ENCODE measurements around the gene LRSAM1. TPM values are rescaled to one million over a fixed set of nuclear protein-coding genes. Genes with fewer than 3 reads are reported as not detected.

LRSAM1 gene
- total and polyA plus RNA-seq, 2 of the 8 experiments (the other 6 are each of a cell fraction or from before 2014, with no cell fraction given), result 9.7 to 18.3 TPM

DNA sequence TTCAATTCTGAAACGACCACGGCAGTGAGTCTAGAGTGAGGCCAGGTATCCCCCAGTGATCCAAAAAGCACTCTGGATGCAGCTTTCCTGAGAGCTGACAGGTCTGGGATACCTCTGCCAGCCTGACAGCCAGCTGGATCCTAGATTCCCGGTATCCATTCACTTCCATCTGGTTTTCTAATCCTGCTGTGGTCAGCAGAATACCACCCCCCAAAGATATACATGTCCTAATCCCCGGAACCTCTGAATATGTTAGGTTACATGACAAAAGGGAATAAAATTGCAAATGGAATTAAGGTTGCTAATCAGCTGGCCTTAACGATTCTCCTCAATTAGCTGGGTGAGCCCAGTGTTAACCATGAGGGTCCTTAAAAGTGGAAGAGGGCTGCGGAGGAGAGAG lies 28.5 kb upstream of the LRSAM1 start:
- FAIRE-seq, result no peak
- ChIA-PET CTCF (ENCODE audit: partially characterized antibody) (interaction anchor here (0.8 to 1.9 kb wide), 6 partner anchors 24 to 167 kb away, joined by 3 to 7 read pairs (median 3); partner anchors contain the start of gene SLC2A8), POLR2A (ENCODE audit: partially characterized antibody) (interaction anchor here (1.6 to 6.3 kb wide), 6 partner anchors 8 to 59 kb away, joined by 4 to 59 read pairs (median 10); partner anchors contain the start of genes LRSAM1, RPL12 and SLC2A8)
- no peak overlapping the region for H2BK20ac ChIP-seq (ENCODE audit: low read length)
- H2AFZ ChIP-seq (ENCODE audit: low read length), result no peak overlapping the region
- H3K4me3 ChIP-seq (ENCODE audit: extremely low read depth in 1 of 4, insufficient read depth in 2 of 4, low read depth in 3 of 4, low read length in 4 of 4), result peak overlapping the region; percentile 87 to 96 (median 94); a peak in 7 of 8 replicates
- WGBS, 2 experiments (ENCODE audit: extremely low coverage in 1 of 2, insufficient coverage in 1 of 2, insufficient read length in 1 of 2, insufficient replicate concordance in 2 of 2, low coverage in 1 of 2, low lambda C conversion rate in 2 of 2, missing lambda C conversion rate in 1 of 2), result 68% methylated on average over 6 of the region's 6 CpGs; no CpG with 5 or more reads in 1 of the 2 experiments
- no peak overlapping the region for H3K27ac ChIP-seq (ENCODE audit: low read depth, low read length)
- peaks cover 2 to 6% of the 10 kb centered on the region in 2 experiments for H4K20me1 ChIP-seq (replicated peaks in 1 of 2; ENCODE audit: control insufficient read depth in 1 of 2, insufficient read depth in 2 of 2, low read length in 2 of 2)
- H4K8ac ChIP-seq (ENCODE audit: extremely low read depth, insufficient read depth, low read length), result no peak overlapping the region
- H3K23ac ChIP-seq (ENCODE audit: insufficient read length), result no peak overlapping the region
- H3K27me3 ChIP-seq (replicated peaks in 1 of 4; ENCODE audit: control insufficient read depth in 3 of 4, extremely low read depth in 1 of 4, insufficient read depth in 3 of 4, low read length in 3 of 4), result no peaks in the 10 kb centered on the region
- H2AK5ac ChIP-seq (ENCODE audit: low read depth, low read length), result no peak overlapping the region
- no peak overlapping the region for H4K5ac ChIP-seq (ENCODE audit: insufficient read length, low read depth, low read length)
- no peaks in the 10 kb centered on the region for H3K36me3 ChIP-seq (ENCODE audit: control insufficient read depth in 2 of 4, insufficient read depth in 4 of 4, low read length in 3 of 4)
- H3K79me2 ChIP-seq (ENCODE audit: control insufficient read depth in 1 of 2, insufficient read depth in 2 of 2, low read length in 2 of 2), result peaks cover 7 to 39% of the 10 kb centered on the region in 2 experiments
- H3K9me3 ChIP-seq (ENCODE audit: insufficient read depth in 2 of 2, low read depth in 1 of 2, low read length in 1 of 2), result no peaks in the 10 kb centered on the region
- H2BK12ac ChIP-seq (ENCODE audit: low read depth, low read length), result no peak overlapping the region
- H2BK5ac ChIP-seq (ENCODE audit: low read depth, low read length), result no peak overlapping the region
- H3K79me1 ChIP-seq (ENCODE audit: low read depth, low read length), result peaks cover 4% of the 10 kb centered on the region
- H2BK15ac ChIP-seq (ENCODE audit: low read length), result no peak overlapping the region
- peaks cover 0 to 12% (median 7%) of the 10 kb centered on the region in 4 experiments; a peak in 6 of 7 replicates for H3K4me1 ChIP-seq (replicated peaks in 1 of 4; ENCODE audit: control insufficient read depth in 3 of 4, insufficient read depth in 4 of 4, low read length in 3 of 4)
- TF ChIP-seq TBP (IDR thresholded peaks at IDR 0.05; ENCODE audit: low read depth, low read length) (no peak), MAFK (IDR thresholded peaks at IDR 0.05; ENCODE audit: low read depth, low read length) (peak; percentile 30; the same call in 1 of the 2 replicates)
- H3K23me2 ChIP-seq (ENCODE audit: low read depth, low read length), result peaks cover 13% of the 10 kb centered on the region
- peak overlapping the region in 3 of 4 experiments; percentile 34 to 90 (median 38); a peak in 5 of 7 replicates for H3K9ac ChIP-seq (replicated peaks in 1 of 4; ENCODE audit: extremely low read depth in 1 of 4, low read depth in 3 of 4, low read length in 3 of 4)
- no peak overlapping the region for H3K56ac ChIP-seq (replicated peaks; ENCODE audit: insufficient read length, low read depth, low read length)
- no peak overlapping the region for H3K4ac ChIP-seq (replicated peaks; ENCODE audit: insufficient read length, low read depth, low read length)
- H4K91ac ChIP-seq (replicated peaks; ENCODE audit: insufficient read length, low read length), result no peak overlapping the region
- H3K18ac ChIP-seq (ENCODE audit: extremely low read depth, low read length), result no peak overlapping the region
- no peak for DNase-seq (ENCODE audit: low read depth in 1 of 2, low spot score in 2 of 2)
- peak overlapping the region; percentile 58 to 74 for H3K4me2 ChIP-seq (ENCODE audit: insufficient read depth in 1 of 2, low read depth in 2 of 2, low read length in 2 of 2)
- no peak overlapping the region for H3K14ac ChIP-seq (ENCODE audit: insufficient read length)
- H2BK120ac ChIP-seq (replicated peaks; ENCODE audit: low read depth, low read length), result no peak overlapping the region

All from H1 (cell line).